HepG2 (cell line): Measurements from ENCODE around the gene RGS7. TPM values are rescaled to one million over a fixed set of nuclear protein-coding genes. Genes with fewer than 3 reads are reported as not detected.

Experiments used
- ATAC-seq: fragments of 200-7000 bp; cut with Tn5 transposase; 3 replicates; pipeline ENCODE4 v1.9.1; 2020; ENCODE audit warnings: mild to moderate bottlenecking, moderate library complexity
- BruUV-seq: library from RNA; stranded (reverse); fragments of 400-500 nt; replicated peaks from 2 replicates; lab custom pipeline; 2021; lab: Mats Ljungman, UMichigan
- CTCF ChIA-PET: fragments of 300-600 bp; formaldehyde crosslinking; extraction: SDS; loops from one replicate; lab custom pipeline; 2021; ENCODE audit warnings: low total read pairs, inconsistent platforms, low intra/inter-chr PET ratio; lab: Yijun Ruan, JAX
- POLR2A ChIA-PET: fragments of 350-600 bp; sonication (Branson Sonifier 250); formaldehyde crosslinking; loops from one replicate; lab custom pipeline; 2020; ENCODE audit warnings: antibody characterized with exemption, inconsistent platforms; lab: Yijun Ruan, JAX
- DNase-seq: peaks from one replicate; pipeline ENCODE4 v3.0.0-alpha.2; 2015; ENCODE audit warnings: low spot score
- FAIRE-seq: peaks from 3 replicates; lab custom pipeline; 2011; peaks lifted over from hg19 to GRCh38; lab: Jason Lieb, UNC
- H2AFZ ChIP-seq: one replicate; pipeline ENCODE4 v1.6.1; 2011; ENCODE audit warnings: low read length, inconsistent platforms
- H3K27ac ChIP-seq: fragments of 300-600 bp; 3 replicates; pipeline ENCODE4 v1.8.0; 2011; ENCODE audit warnings: mixed run types, mild to moderate bottlenecking, mixed read lengths, low read length, inconsistent platforms; ENCODE audit not compliant: insufficient read depth; ENCODE audit errors: extremely low read length
- H3K27me3 ChIP-seq, 2 experiments: fragments of 200-600 bp in 1 of 2; 2 replicates in 1 of 2; 3 replicates in 1 of 2; pipeline versions ENCODE4 v1.6.0 to v1.8.0; 2011; ENCODE audit warnings: low read length in 2 of 2, mild to moderate bottlenecking in 2 of 2, moderate library complexity in 2 of 2, inconsistent platforms in 1 of 2; ENCODE audit not compliant: insufficient read depth in 2 of 2, control insufficient read depth in 1 of 2
- H3K36me3 ChIP-seq, 2 experiments: fragments of 200-600 bp in 1 of 2; replicated peaks in 1 of 2; 2 replicates in 1 of 2; 3 replicates in 1 of 2; pipeline versions ENCODE4 v1.5.1 to v1.8.0; 2011; ENCODE audit warnings: low read length in 2 of 2, inconsistent platforms in 1 of 2; ENCODE audit not compliant: insufficient read depth in 2 of 2, control insufficient read depth in 1 of 2
- H3K4me1 ChIP-seq: 2 replicates; pipeline ENCODE4 v1.5.1; 2012; ENCODE audit warnings: low read length, inconsistent platforms; ENCODE audit not compliant: insufficient read depth
- H3K4me2 ChIP-seq: 2 replicates; pipeline ENCODE4 v1.6.0; 2011; ENCODE audit warnings: low read depth, low read length, inconsistent platforms
- H3K4me3 ChIP-seq, 3 experiments: fragments of 200-600 bp in 1 of 3; sonication (generic), shearing (Covaris generic) in 1 of 3; replicated peaks in 1 of 3; 2 replicates each; pipeline ENCODE4 v1.5.1; 2011 to 2016; ENCODE audit warnings: low read length in 3 of 3, inconsistent platforms in 2 of 3, low read depth in 2 of 3, mild to moderate bottlenecking in 2 of 3, control low read depth in 1 of 3, mixed read lengths in 1 of 3; ENCODE audit not compliant: insufficient read depth in 1 of 3
- H3K79me2 ChIP-seq: one replicate; pipeline ENCODE4 v1.6.1; 2011; ENCODE audit warnings: low read length, inconsistent platforms; ENCODE audit not compliant: insufficient read depth
- H3K9ac ChIP-seq: 2 replicates; pipeline ENCODE4 v1.6.0; 2011; ENCODE audit warnings: mild to moderate bottlenecking, low read depth, low read length, inconsistent platforms; ENCODE audit not compliant: insufficient read depth
- H3K9me3 ChIP-seq: 2 replicates; pipeline ENCODE4 v1.5.1; 2012; ENCODE audit warnings: mild to moderate bottlenecking, low read length
- H4K20me1 ChIP-seq: 2 replicates; pipeline ENCODE4 v1.6.0; 2011; ENCODE audit warnings: inconsistent platforms, mild to moderate bottlenecking, low read length, moderate library complexity; ENCODE audit not compliant: insufficient read depth
- PTBP1 ChIP-seq: fragments of 200-400 bp; formaldehyde crosslinking; IDR thresholded peaks from 2 replicates; pipeline ENCODE4 v1.6.1; 2018; ENCODE audit warnings: low read length, low read depth; ENCODE audit not compliant: poor library complexity, severe bottlenecking
- U2AF2 ChIP-seq: fragments of 200-400 bp; formaldehyde crosslinking; IDR thresholded peaks from 2 replicates; pipeline ENCODE4 v1.6.1; 2017; ENCODE audit warnings: low read depth, mild to moderate bottlenecking, low read length
- ZFP90 ChIP-seq: sonication (generic); formaldehyde crosslinking; IDR thresholded peaks from 2 replicates; pipeline ENCODE4 v1.8.0; 2022; ENCODE audit warnings: missing genetic modification reagents, mild to moderate bottlenecking, inconsistent platforms, borderline replicate concordance
- ZNF335 ChIP-seq: sonication (generic); formaldehyde crosslinking; IDR thresholded peaks from 2 replicates; pipeline ENCODE4 v1.4.0; 2020; ENCODE audit warnings: missing genetic modification reagents
- ZSCAN30 ChIP-seq: sonication (generic); formaldehyde crosslinking; IDR thresholded peaks from 2 replicates; pipeline ENCODE4 v1.5.0; 2020; ENCODE audit warnings: mild to moderate bottlenecking, missing genetic modification reagents
- WGBS: methylation state at CpG from one replicate; pipeline ENCODE4 v1.1.6; 2017; ENCODE audit warnings: low lambda C conversion rate; 5-methylcytosine and 5-hydroxymethylcytosine counted together
- in situ Hi-C: cut with HindIII; loops from 2 replicates; pipeline ENCODE4 v1.10.0; 2017; ENCODE audit warnings: low pct_unique_long_range_greater_than_20kb; ENCODE audit not compliant: extremely low pct_ligation_motif_present
- intact Hi-C: fragments of 100-400 bp; cut with micrococcal nuclease; formaldehyde crosslinking; loops from one replicate; pipeline ENCODE4 v1.10.0; 2022; ENCODE audit not compliant: unreplicated experiment
- polyA plus RNA-seq, 8 experiments: library from polyadenylated mRNA; depleted of rRNA in 3 of 8; stranded (reverse) in 7 of 8; unstranded in 1 of 8; fragments of >200 nt; fragmentation: Illumina TruSeq in 4 of 8; extraction: Trizol in 4 of 8; gene quantifications; 2 replicates each; pipeline versions ENCODE4 v1.2.1 to v1.2.3, GENCODE V29; 2011 to 2016; ENCODE audit warnings: low read depth in 4 of 8, missing spikeins in 1 of 8, mixed read lengths in 1 of 8; ENCODE audit not compliant: insufficient read depth in 1 of 8
- total RNA-seq, 5 experiments: library from RNA; depleted of rRNA; stranded (reverse); fragments of >200 nt; fragmentation: Illumina TruSeq; extraction: Trizol; gene quantifications; 2 replicates each; pipeline ENCODE4 v1.2.3, GENCODE V29; 2016; ENCODE audit warnings: low read depth in 1 of 5
- TF ChIP-seq, protein P1 (sequence below): sonication (generic); formaldehyde crosslinking; IDR thresholded peaks from 2 replicates; pipeline ENCODE4 v1.9.0; 2021; ENCODE audit warnings: missing genetic modification reagents, borderline replicate concordance

The RGS7 gene
- total and polyA plus RNA-seq, 2 of the 13 experiments (the other 11 are each of a cell fraction or from before 2014, with no cell fraction given): not detected

DNA sequence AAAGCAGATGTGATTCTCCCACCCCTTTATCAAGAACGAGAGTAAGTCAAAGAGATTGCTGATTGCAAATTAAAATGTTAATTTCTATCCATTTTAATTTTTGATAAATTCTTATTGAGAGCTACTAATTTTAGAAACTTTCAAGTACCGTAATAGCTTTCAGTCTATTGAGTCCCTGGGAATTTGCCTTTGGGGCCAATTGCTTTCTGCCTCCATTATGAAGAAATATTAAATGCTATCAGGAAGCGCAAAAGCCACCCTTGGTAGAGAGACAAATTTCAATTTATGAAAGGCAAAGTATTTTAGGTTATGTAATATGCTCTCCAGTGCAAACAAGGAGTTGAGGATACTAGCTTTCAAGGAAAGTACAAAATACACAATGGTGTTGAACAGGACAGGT is 332.2 kb downstream of the RGS7 start (continued):
- TF ChIP-seq, protein P1, sequence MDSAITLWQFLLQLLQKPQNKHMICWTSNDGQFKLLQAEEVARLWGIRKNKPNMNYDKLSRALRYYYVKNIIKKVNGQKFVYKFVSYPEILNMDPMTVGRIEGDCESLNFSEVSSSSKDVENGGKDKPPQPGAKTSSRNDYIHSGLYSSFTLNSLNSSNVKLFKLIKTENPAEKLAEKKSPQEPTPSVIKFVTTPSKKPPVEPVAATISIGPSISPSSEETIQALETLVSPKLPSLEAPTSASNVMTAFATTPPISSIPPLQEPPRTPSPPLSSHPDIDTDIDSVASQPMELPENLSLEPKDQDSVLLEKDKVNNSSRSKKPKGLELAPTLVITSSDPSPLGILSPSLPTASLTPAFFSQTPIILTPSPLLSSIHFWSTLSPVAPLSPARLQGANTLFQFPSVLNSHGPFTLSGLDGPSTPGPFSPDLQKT (CRISPR knock-in tag): no peak
- no peak for TF ChIP-seq ZFP90 (CRISPR knock-in tag)

DNA sequence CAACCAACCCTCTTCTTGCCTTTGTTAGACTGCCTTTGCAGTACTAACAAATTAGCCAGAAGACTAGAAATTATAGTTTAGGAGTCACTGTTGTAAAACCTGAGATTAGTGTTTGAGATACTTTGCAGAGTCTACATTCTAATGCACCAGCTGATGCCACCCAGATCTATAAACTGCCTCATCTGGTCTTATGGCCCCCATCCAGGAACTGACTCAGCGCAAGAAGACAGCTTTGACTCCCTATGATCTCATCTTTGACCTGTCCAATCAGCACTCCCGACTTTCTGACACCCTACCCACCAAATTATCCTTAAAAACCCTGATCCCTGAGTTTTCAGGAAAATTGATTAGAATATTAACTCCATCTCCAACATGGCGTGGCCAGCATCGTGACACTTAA is 334.6 kb downstream of the RGS7 start:
- POLR2A ChIA-PET: no interaction called here
- Histone ChIP-seq H3K4me2 (no peak overlapping the region), H3K4me1 (no peaks in the 10 kb centered on the region), H3K9ac (no peak overlapping the region)
- TF ChIP-seq ZSCAN30 (no peak), U2AF2 (no peak), PTBP1 (no peak), ZNF335 (CRISPR knock-in tag) (no peak)
- TF ChIP-seq, all 625 proteins: peak for 0
- no peaks in the 10 kb centered on the region for H3K36me3 ChIP-seq
- H3K79me2 ChIP-seq: no peaks in the 10 kb centered on the region
- no peak for DNase-seq
- ATAC-seq: no peak
- H2AFZ ChIP-seq: no peak overlapping the region
- in situ Hi-C loops: no loop called here
- H3K4me3 ChIP-seq: no peak overlapping the region
- CTCF ChIA-PET: no interaction called here
- no peak overlapping the region for H3K27ac ChIP-seq
- no TSS peak for BruUV-seq
- H4K20me1 ChIP-seq: no peaks in the 10 kb centered on the region
- FAIRE-seq: no peak
- peaks cover 7% of the 10 kb centered on the region; the same call in 1 of the 2 replicates for H3K9me3 ChIP-seq
- intact Hi-C loops: no loop called here
- WGBS: 21% methylated on average over 4 of the region's 4 CpGs
- no peaks in the 10 kb centered on the region for H3K27me3 ChIP-seq
